HL-60 (cell line): ENCODE data around the gene ZNF597.
"Not testable (repeated sequence)": the region's sequence is repeated elsewhere in the genome, so short reads cannot be mapped to it uniquely, and the experiment has no call there.

Experiments
- DNase-seq, 2 experiments: peaks; one replicate each; pipeline ENCODE4 v3.0.0-alpha.2; 2010 to 2020; ENCODE audit warnings: low read depth in 1 of 2, low spot score in 1 of 2
- H3K27ac ChIP-seq: fragments of 250-450 bp; sonication (Bioruptor Pico); replicated peaks from 2 replicates; pipeline ENCODE4 v1.5.1; 2020; ENCODE audit warnings: mild to moderate bottlenecking, moderate library complexity
- H3K27me3 ChIP-seq: fragments of 250-450 bp; sonication (Bioruptor Pico); 2 replicates; pipeline ENCODE4 v1.5.1; 2021; ENCODE audit warnings: mild to moderate bottlenecking, moderate library complexity; ENCODE audit not compliant: insufficient read depth, poor library complexity, severe bottlenecking
- H3K4me3 ChIP-seq: replicated peaks from 2 replicates; pipeline ENCODE4 v1.5.1; 2011; ENCODE audit warnings: mild to moderate bottlenecking, control low read depth, low read length; ENCODE audit not compliant: insufficient read depth
- CTCF ChIP-seq: IDR thresholded peaks from one replicate; pipeline ENCODE4 v1.5.1; 2011; ENCODE audit warnings: low read length, control low read depth, inconsistent platforms; ENCODE audit not compliant: insufficient read depth
- GABPA ChIP-seq: IDR thresholded peaks from 2 replicates; pipeline ENCODE4 v1.6.1; 2012; ENCODE audit warnings: low read depth
- POLR2AphosphoS5 ChIP-seq: IDR thresholded peaks from 2 replicates; pipeline ENCODE4 v1.6.1; 2012; ENCODE audit warnings: low read depth
- REST ChIP-seq: IDR thresholded peaks from 2 replicates; pipeline ENCODE4 v1.6.1; 2012; ENCODE audit warnings: low read depth; ENCODE audit not compliant: insufficient replicate concordance
- SPI1 ChIP-seq: IDR thresholded peaks from 2 replicates; pipeline ENCODE4 v1.6.1; 2012; ENCODE audit warnings: low read depth, mild to moderate bottlenecking, borderline replicate concordance

Gene ZNF597

GRCh38 chr16:3476409-3476808 is 33.1 kb upstream of the ZNF597 start:
- H3K4me3 ChIP-seq: no peak overlapping the region
- no peaks in the 10 kb centered on the region for H3K27me3 ChIP-seq
- TF ChIP-seq CTCF (no peak), SPI1 (no peak), GABPA (no peak), POLR2AphosphoS5 (no peak), REST (no peak)
- H3K27ac ChIP-seq: no peak overlapping the region
- no peak for DNase-seq

- DNase-seq: no peak
- Histone ChIP-seq H3K4me3 (no peak overlapping the region), H3K27ac (no peak overlapping the region), H3K27me3 (no peaks in the 10 kb centered on the region)
- TF ChIP-seq SPI1 (no peak), CTCF (no peak), POLR2AphosphoS5 (no peak)
Observed at GRCh38 chr16:3475604-3476375, 32.5 kb upstream of the ZNF597 start.

- not testable (repeated sequence) for DNase-seq, H3K27ac ChIP-seq, H3K4me3 ChIP-seq, H3K27me3 ChIP-seq
Observed at GRCh38 chr16:3474870-3475269, 31.6 kb upstream of the ZNF597 start.

GRCh38 chr16:3474136-3474779 is 31.0 kb upstream of the ZNF597 start:
- no peak overlapping the region for H3K4me3 ChIP-seq
- no peak for DNase-seq
- TF ChIP-seq POLR2AphosphoS5: no peak
- no peak for TF ChIP-seq CTCF
- no peak for TF ChIP-seq GABPA
- no peak for TF ChIP-seq REST
- no peak overlapping the region for H3K27ac ChIP-seq
- no peaks in the 10 kb centered on the region for H3K27me3 ChIP-seq

- H3K27me3 ChIP-seq, H3K27ac ChIP-seq, DNase-seq, H3K4me3 ChIP-seq: not testable (repeated sequence)
Observed at GRCh38 chr16:3473596-3473943, 30.3 kb upstream of the ZNF597 start.
